H9 (cell line): ENCODE results near the gene CDC37L1. TPM values are rescaled to one million over a fixed set of nuclear protein-coding genes. Genes with fewer than 3 reads are reported as not detected.

Source experiments
- DNase-seq: peaks from one replicate; pipeline ENCODE4 v3.0.0-alpha.2; 2017
- H2AFZ ChIP-seq: one replicate; pipeline ENCODE4 v1.6.1; 2013; ENCODE audit warnings: mild to moderate bottlenecking, low read length, control low read depth, moderate library complexity
- H2AK5ac ChIP-seq: 2 replicates; pipeline ENCODE4 v1.6.1; 2013; ENCODE audit warnings: low read length, control low read depth, mixed read lengths; ENCODE audit not compliant: insufficient read length
- H2BK120ac ChIP-seq: one replicate; pipeline ENCODE4 v1.6.1; 2013; ENCODE audit warnings: low read depth, mild to moderate bottlenecking, low read length, control low read depth, inconsistent platforms; ENCODE audit not compliant: poor library complexity, severe bottlenecking
- H2BK12ac ChIP-seq: 2 replicates; pipeline ENCODE4 v1.6.1; 2013; ENCODE audit warnings: low read length, control low read depth, mixed read lengths, low read depth; ENCODE audit not compliant: insufficient read length
- H2BK15ac ChIP-seq: 2 replicates; pipeline ENCODE4 v1.6.1; 2013; ENCODE audit warnings: low read depth, low read length, control low read depth
- H2BK20ac ChIP-seq: one replicate; pipeline ENCODE4 v1.6.1; 2013; ENCODE audit warnings: low read depth, mild to moderate bottlenecking, low read length, control low read depth, inconsistent platforms; ENCODE audit not compliant: poor library complexity, severe bottlenecking
- H2BK5ac ChIP-seq: 2 replicates; pipeline ENCODE4 v1.6.1; 2013; ENCODE audit warnings: low read length, control low read depth, mixed read lengths; ENCODE audit not compliant: insufficient read length
- H3K14ac ChIP-seq: 2 replicates; pipeline ENCODE4 v1.6.1; 2013; ENCODE audit warnings: low read length, control low read depth; ENCODE audit not compliant: insufficient read depth
- H3K18ac ChIP-seq: 2 replicates; pipeline ENCODE4 v1.6.1; 2013; ENCODE audit warnings: low read depth, mild to moderate bottlenecking, mixed read lengths, low read length, control low read depth; ENCODE audit not compliant: insufficient read length
- H3K23ac ChIP-seq: 2 replicates; pipeline ENCODE4 v1.6.1; 2013; ENCODE audit warnings: low read length, control low read depth, mixed read lengths, low read depth; ENCODE audit not compliant: insufficient read length
- H3K23me2 ChIP-seq: 2 replicates; pipeline ENCODE4 v1.6.1; 2013; ENCODE audit warnings: low read depth, mild to moderate bottlenecking, mixed read lengths, low read length, control low read depth; ENCODE audit not compliant: insufficient read length, poor library complexity, severe bottlenecking
- H3K27ac ChIP-seq: 2 replicates; pipeline ENCODE4 v1.5.1; 2013; ENCODE audit warnings: low read length, control low read depth, mixed read lengths, low read depth; ENCODE audit not compliant: insufficient read length
- H3K27me3 ChIP-seq: 2 replicates; pipeline ENCODE4 v1.6.1; 2013; ENCODE audit warnings: low read length, control low read depth, inconsistent platforms; ENCODE audit not compliant: insufficient read depth
- H3K4ac ChIP-seq: 2 replicates; pipeline ENCODE4 v1.6.1; 2013; ENCODE audit warnings: low read depth, mild to moderate bottlenecking, control low read depth, inconsistent platforms, low read length, moderate library complexity
- H3K4me1 ChIP-seq: 2 replicates; pipeline ENCODE4 v1.6.1; 2013; ENCODE audit warnings: low read length, control low read depth, inconsistent platforms; ENCODE audit not compliant: insufficient read depth
- H3K4me2 ChIP-seq: 2 replicates; pipeline ENCODE4 v1.6.1; 2013; ENCODE audit warnings: low read length, control low read depth, mixed read lengths; ENCODE audit not compliant: insufficient read length, insufficient read depth
- H3K56ac ChIP-seq: 2 replicates; pipeline ENCODE4 v1.6.1; 2013; ENCODE audit warnings: low read depth, mild to moderate bottlenecking, mixed read lengths, low read length, control low read depth; ENCODE audit not compliant: insufficient read length
- H3K79me1 ChIP-seq: 2 replicates; pipeline ENCODE4 v1.6.1; 2013; ENCODE audit warnings: low read depth, mild to moderate bottlenecking, moderate library complexity, low read length, control low read depth, inconsistent platforms; ENCODE audit not compliant: insufficient read depth, poor library complexity, severe bottlenecking
- H3K79me2 ChIP-seq: 2 replicates; pipeline ENCODE4 v1.6.1; 2013; ENCODE audit warnings: low read length, control low read depth, inconsistent platforms; ENCODE audit not compliant: insufficient read depth
- H3K9ac ChIP-seq: 2 replicates; pipeline ENCODE4 v1.6.1; 2013; ENCODE audit warnings: low read length, control low read depth, mixed read lengths; ENCODE audit not compliant: insufficient read length; ENCODE audit errors: extremely low read depth
- H3K9me3 ChIP-seq: one replicate; pipeline ENCODE4 v1.6.1; 2013; ENCODE audit warnings: low read depth, low read length, inconsistent platforms; ENCODE audit not compliant: control insufficient read depth
- H3T11ph ChIP-seq: one replicate; pipeline ENCODE4 v1.6.1; 2013; ENCODE audit warnings: mild to moderate bottlenecking, low read length, control low read depth, inconsistent platforms
- H4K20me1 ChIP-seq: one replicate; pipeline ENCODE4 v1.6.1; 2013; ENCODE audit not compliant: control insufficient read depth, insufficient read length, insufficient read depth
- H4K5ac ChIP-seq: 2 replicates; pipeline ENCODE4 v1.6.1; 2013; ENCODE audit warnings: low read depth, mild to moderate bottlenecking, mixed read lengths, low read length, control low read depth; ENCODE audit not compliant: insufficient read length
- H4K8ac ChIP-seq: replicated peaks from 2 replicates; pipeline ENCODE4 v1.6.1; 2013; ENCODE audit warnings: low read length, control low read depth, mixed read lengths, low read depth; ENCODE audit not compliant: insufficient read length
- H4K91ac ChIP-seq: 2 replicates; pipeline ENCODE4 v1.6.1; 2013; ENCODE audit warnings: low read depth, mild to moderate bottlenecking, moderate library complexity, mixed read lengths, low read length, control low read depth; ENCODE audit not compliant: insufficient read length
- H3K27ac Mint-ChIP-seq, 3 experiments: 2 replicates in 2 of 3; 3 replicates in 1 of 3; pipeline ENCODE4 v1.8.0; 2020 to 2021; ENCODE audit warnings: mixed read lengths in 3 of 3, mild to moderate bottlenecking in 1 of 3, moderate library complexity in 1 of 3
- H3K27me3 Mint-ChIP-seq: 2 replicates; pipeline ENCODE4 v1.8.0; 2021; ENCODE audit warnings: low read depth, mild to moderate bottlenecking, moderate library complexity, mixed read lengths
- H3K36me3 Mint-ChIP-seq, 3 experiments: 2 replicates in 2 of 3; 3 replicates in 1 of 3; pipeline ENCODE4 v1.8.0; 2020 to 2021; ENCODE audit warnings: low read depth in 3 of 3, mixed read lengths in 3 of 3; ENCODE audit not compliant: insufficient read depth in 1 of 3
- H3K4me1 Mint-ChIP-seq, 2 experiments: 2 replicates each; pipeline ENCODE4 v1.8.0; 2020; ENCODE audit warnings: mixed read lengths in 2 of 2
- H3K4me3 Mint-ChIP-seq, 2 experiments: 2 replicates in 1 of 2; 3 replicates in 1 of 2; pipeline ENCODE4 v1.8.0; 2020 to 2021; ENCODE audit warnings: mild to moderate bottlenecking in 2 of 2, mixed read lengths in 2 of 2, moderate library complexity in 1 of 2
- H3K9me3 Mint-ChIP-seq, 2 experiments: 2 replicates in 1 of 2; 3 replicates in 1 of 2; pipeline ENCODE4 v1.8.0; 2020; ENCODE audit warnings: mild to moderate bottlenecking in 2 of 2, mixed read lengths in 2 of 2, moderate library complexity in 1 of 2
- CTCF ChIP-seq: fragments of 200-600 bp; sonication (generic); conservative IDR thresholded peaks from 3 replicates; pipeline ENCODE4 v1.8.0; 2021; ENCODE audit warnings: antibody characterized with exemption, mild to moderate bottlenecking
- WGBS: extraction: QIAGEN DNeasy Blood & Tissue Kit; methylation state at CpG from one replicate; pipeline ENCODE4 v1.1.7; 2013; ENCODE audit warnings: missing lambda C conversion rate, low lambda C conversion rate, mixed read lengths; ENCODE audit not compliant: insufficient read length; ENCODE audit errors: extremely low coverage; 5-methylcytosine and 5-hydroxymethylcytosine counted together
- total RNA-seq: library from RNA; stranded (reverse); gene quantifications from 2 replicates; pipeline ENCODE4 v1.2.1, GENCODE V29; 2021

The CDC37L1 gene
- total RNA-seq, 1 experiment from 2014 or later = 17.6 TPM

GRCh38 chr9:4668604-4669003 is 10.8 kb upstream of the CDC37L1 start:
- Histone ChIP-seq H3K56ac (no peak overlapping the region), H3K14ac (no peak overlapping the region), H4K20me1 (no peaks in the 10 kb centered on the region), H4K5ac (no peak overlapping the region), H3K27ac (no peak overlapping the region), H2BK120ac (no peak overlapping the region), H3K23me2 (peaks cover 4% of the 10 kb centered on the region), H2BK12ac (no peak overlapping the region), H3K27me3 (no peaks in the 10 kb centered on the region), H3K9me3 (no peaks in the 10 kb centered on the region), H2AFZ (no peak overlapping the region), H2AK5ac (no peak overlapping the region), H3K18ac (no peak overlapping the region), H3K9ac (no peak overlapping the region), H3K4me1 (peaks cover 15% of the 10 kb centered on the region), H3K4me2 (no peak overlapping the region), H3T11ph (no peak overlapping the region), H3K4ac (no peak overlapping the region), H3K79me1 (no peaks in the 10 kb centered on the region), H2BK15ac (no peak overlapping the region), H3K23ac (no peak overlapping the region), H2BK5ac (no peak overlapping the region), H4K8ac (no peak overlapping the region), H3K79me2 (no peaks in the 10 kb centered on the region), H2BK20ac (no peak overlapping the region), H4K91ac (no peak overlapping the region)
- no peak for TF ChIP-seq CTCF
- no peak overlapping the region for H3K27ac Mint-ChIP-seq
- no CpG with 5 or more reads among the region's 2 CpGs for WGBS
- H3K9me3 Mint-ChIP-seq = no peaks in the 10 kb centered on the region
- peaks cover 5% of the 10 kb centered on the region; the same call in 1 of the 2 replicates for H3K27me3 Mint-ChIP-seq
- H3K4me3 Mint-ChIP-seq = no peak overlapping the region
- H3K36me3 Mint-ChIP-seq = no peaks in the 10 kb centered on the region
- no peak for DNase-seq
- H3K4me1 Mint-ChIP-seq = peaks cover 40% of the 10 kb centered on the region in 2 experiments
